HepG2 (cell line): ENCODE measurements around the gene POLR1H. TPM values are rescaled to one million over a fixed set of nuclear protein-coding genes. Genes with fewer than 3 reads are reported as not detected.

ENCODE experiments used
- BRD4 ChIP-seq: sonication (generic); formaldehyde crosslinking; IDR thresholded peaks from 2 replicates; pipeline ENCODE4 v1.4.0; 2020; ENCODE audit warnings: missing genetic modification reagents
- DDIT3 ChIP-seq: sonication (generic); formaldehyde crosslinking; IDR thresholded peaks from 2 replicates; pipeline ENCODE4 v1.4.0; 2020; ENCODE audit warnings: mild to moderate bottlenecking, missing genetic modification reagents
- MNT ChIP-seq: fragments of 450-650 bp; IDR thresholded peaks from 2 replicates; pipeline ENCODE4 v1.6.1; 2016
- NFYC ChIP-seq: IDR thresholded peaks from 2 replicates; pipeline ENCODE4 v1.6.1; 2016; ENCODE audit warnings: missing genetic modification reagents, missing compliant biosample characterization
- PHF20 ChIP-seq: sonication (generic); formaldehyde crosslinking; IDR thresholded peaks from 2 replicates; pipeline ENCODE4 v1.5.0; 2020; ENCODE audit warnings: mild to moderate bottlenecking, missing genetic modification reagents
- PRDM4 ChIP-seq: sonication (generic); formaldehyde crosslinking; IDR thresholded peaks from 2 replicates; pipeline ENCODE4 v1.9.0; 2021; ENCODE audit warnings: missing genetic modification reagents, borderline replicate concordance
- RARA ChIP-seq: IDR thresholded peaks from 2 replicates; pipeline ENCODE4 v1.6.1; 2016; ENCODE audit warnings: missing genetic modification reagents, missing compliant biosample characterization
- RBM22 ChIP-seq: fragments of 200-400 bp; formaldehyde crosslinking; optimal IDR thresholded peaks from 2 replicates; pipeline ENCODE3; 2017; ENCODE audit warnings: mild to moderate bottlenecking, low read length, moderate library complexity
- SMARCC2 ChIP-seq: fragments of 450-650 bp; IDR thresholded peaks from 2 replicates; pipeline ENCODE4 v1.6.1; 2017; ENCODE audit warnings: antibody characterized with exemption, mild to moderate bottlenecking
- SMARCE1 ChIP-seq: fragments of 450-650 bp; IDR thresholded peaks from 2 replicates; pipeline ENCODE4 v1.6.1; 2017; ENCODE audit warnings: borderline replicate concordance
- TARDBP ChIP-seq: sonication (generic); formaldehyde crosslinking; IDR thresholded peaks from 2 replicates; pipeline ENCODE4 v1.8.0; 2022; ENCODE audit warnings: mild to moderate bottlenecking, missing genetic modification reagents
- TMF1 ChIP-seq: sonication (generic); formaldehyde crosslinking; IDR thresholded peaks from 2 replicates; pipeline ENCODE4 v1.8.1; 2022; ENCODE audit warnings: low read depth, missing genetic modification reagents
- TRIM22 ChIP-seq: fragments of 450-650 bp; IDR thresholded peaks from 2 replicates; pipeline ENCODE4 v1.6.1; 2017
- ZNF232 ChIP-seq: sonication (generic); formaldehyde crosslinking; IDR thresholded peaks from 2 replicates; pipeline ENCODE4 v1.4.0; 2020; ENCODE audit warnings: missing genetic modification reagents, borderline replicate concordance
- ZNF335 ChIP-seq: sonication (generic); formaldehyde crosslinking; IDR thresholded peaks from 2 replicates; pipeline ENCODE4 v1.4.0; 2020; ENCODE audit warnings: missing genetic modification reagents
- ZNF354B ChIP-seq: sonication (generic); formaldehyde crosslinking; IDR thresholded peaks from 2 replicates; pipeline ENCODE4 v1.8.0; 2022; ENCODE audit warnings: mild to moderate bottlenecking, missing genetic modification reagents
- ZNF556 ChIP-seq: sonication (generic); formaldehyde crosslinking; IDR thresholded peaks from 2 replicates; pipeline ENCODE4 v1.4.0; 2020; ENCODE audit warnings: mild to moderate bottlenecking, missing genetic modification reagents, borderline replicate concordance
- ZNF614 ChIP-seq: IDR thresholded peaks from 2 replicates; pipeline ENCODE4 v1.6.1; 2018; ENCODE audit warnings: missing biosample characterization, missing genetic modification reagents, inconsistent platforms, borderline replicate concordance
- ZNF619 ChIP-seq: sonication (generic); formaldehyde crosslinking; IDR thresholded peaks from 2 replicates; pipeline ENCODE4 v1.4.0; 2020; ENCODE audit warnings: mild to moderate bottlenecking, missing genetic modification reagents
- ZNF703 ChIP-seq: sonication (generic); formaldehyde crosslinking; IDR thresholded peaks from 2 replicates; pipeline ENCODE4 v1.5.1; 2020; ENCODE audit warnings: missing genetic modification reagents, mild to moderate bottlenecking, moderate library complexity, borderline replicate concordance
- ZNF775 ChIP-seq: sonication (generic); formaldehyde crosslinking; IDR thresholded peaks from 2 replicates; pipeline ENCODE4 v1.4.0; 2020; ENCODE audit warnings: missing genetic modification reagents, mild to moderate bottlenecking, moderate library complexity, borderline replicate concordance
- ZNF891 ChIP-seq: sonication (generic); formaldehyde crosslinking; IDR thresholded peaks from 2 replicates; pipeline ENCODE4 v1.5.0; 2020; ENCODE audit warnings: mild to moderate bottlenecking, missing genetic modification reagents
- polyA plus RNA-seq, 8 experiments: library from polyadenylated mRNA; depleted of rRNA in 3 of 8; stranded (reverse) in 7 of 8; unstranded in 1 of 8; fragments of >200 nt; fragmentation: Illumina TruSeq in 4 of 8; extraction: Trizol in 4 of 8; gene quantifications; 2 replicates each; pipeline versions ENCODE4 v1.2.1 to v1.2.3, GENCODE V29; 2011 to 2016; ENCODE audit warnings: low read depth in 4 of 8, missing spikeins in 1 of 8, mixed read lengths in 1 of 8; ENCODE audit not compliant: insufficient read depth in 1 of 8
- total RNA-seq, 5 experiments: library from RNA; depleted of rRNA; stranded (reverse); fragments of >200 nt; fragmentation: Illumina TruSeq; extraction: Trizol; gene quantifications; 2 replicates each; pipeline ENCODE4 v1.2.3, GENCODE V29; 2016; ENCODE audit warnings: low read depth in 1 of 5
- TF ChIP-seq, protein P1 (sequence below): sonication (generic); formaldehyde crosslinking; IDR thresholded peaks from 2 replicates; pipeline ENCODE4 v1.4.0; 2020; ENCODE audit warnings: missing genetic modification reagents

Gene POLR1H
- total and polyA plus RNA-seq, 2 of the 13 experiments (the other 11 are each of a cell fraction or from before 2014, with no cell fraction given): 61.4 to 79.8 TPM

DNA sequence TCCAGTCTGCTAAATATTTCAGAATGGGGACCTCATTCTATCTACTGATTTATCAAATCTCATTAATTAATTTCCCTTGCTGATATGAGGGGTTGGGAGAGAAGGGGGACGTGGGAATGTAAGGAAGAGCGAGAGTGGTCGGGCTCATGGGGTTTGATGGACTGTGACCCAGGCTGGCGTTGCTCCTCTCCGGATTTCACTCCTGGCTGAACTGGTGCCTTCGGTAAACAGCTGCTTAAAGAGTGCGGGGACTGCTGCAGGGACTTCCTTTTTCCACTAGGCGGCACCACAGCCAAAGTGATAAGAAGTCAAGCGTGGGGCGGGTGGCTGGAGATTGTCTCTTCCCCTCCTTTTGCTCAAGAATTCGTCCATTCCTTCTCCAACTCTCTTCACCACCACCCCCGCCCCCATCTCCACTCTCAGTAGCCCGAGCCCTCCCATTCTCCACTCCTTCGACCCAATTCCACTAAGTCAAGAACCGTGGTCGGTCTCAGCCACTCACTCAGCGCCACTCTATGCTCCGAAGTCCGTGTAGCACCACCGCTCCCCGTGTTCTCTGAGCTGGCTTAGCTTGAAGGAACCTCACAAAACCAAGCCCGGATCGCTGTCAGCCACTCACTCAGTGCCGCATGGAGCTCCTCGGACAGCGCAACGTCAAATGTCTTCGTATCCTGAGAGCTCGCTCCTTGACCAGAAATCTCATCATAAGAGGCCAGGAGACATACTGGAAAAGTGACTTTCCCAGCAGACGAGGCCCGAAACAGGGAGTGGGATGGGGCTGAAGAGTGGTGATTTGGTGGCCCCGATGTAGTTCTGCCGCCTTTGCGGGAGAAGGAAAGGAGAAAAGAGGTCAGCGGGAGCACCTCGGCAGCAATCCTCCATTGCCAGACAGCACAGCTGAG lies 42.2 kb downstream of the POLR1H start (continued):
- TF ChIP-seq PRDM4 (CRISPR knock-in tag) (no peak), SMARCE1 (no peak), ZNF891 (peak; percentile 70; the same call in 1 of the 2 replicates), ZNF614 (CRISPR knock-in tag) (peak; percentile 65; the same call in 1 of the 2 replicates), ZNF619 (peak; percentile 72), ZNF775 (CRISPR knock-in tag) (no peak), ZNF335 (CRISPR knock-in tag) (no peak; the same call in 1 of the 2 replicates), ZNF556 (CRISPR knock-in tag) (0 out of 2 replicates have a peak, but pooled peaks have one; percentile 66), ZNF354B (CRISPR knock-in tag) (no peak), TARDBP (CRISPR knock-in tag) (peak; percentile 25; the same call in 1 of the 2 replicates), TRIM22 (no peak), RARA (CRISPR knock-in tag) (0 out of 2 replicates have a peak, but pooled peaks have one; percentile 46), RBM22 (no peak), ZNF232 (CRISPR knock-in tag) (no peak), SMARCC2 (no peak), PHF20 (CRISPR knock-in tag) (no peak), MNT (peak; percentile 5; the same call in 1 of the 2 replicates), NFYC (CRISPR knock-in tag) (no peak), TMF1 (no peak), BRD4 (CRISPR knock-in tag) (no peak), ZNF703 (no peak), DDIT3 (CRISPR knock-in tag) (no peak)
- TF ChIP-seq, protein P1, sequence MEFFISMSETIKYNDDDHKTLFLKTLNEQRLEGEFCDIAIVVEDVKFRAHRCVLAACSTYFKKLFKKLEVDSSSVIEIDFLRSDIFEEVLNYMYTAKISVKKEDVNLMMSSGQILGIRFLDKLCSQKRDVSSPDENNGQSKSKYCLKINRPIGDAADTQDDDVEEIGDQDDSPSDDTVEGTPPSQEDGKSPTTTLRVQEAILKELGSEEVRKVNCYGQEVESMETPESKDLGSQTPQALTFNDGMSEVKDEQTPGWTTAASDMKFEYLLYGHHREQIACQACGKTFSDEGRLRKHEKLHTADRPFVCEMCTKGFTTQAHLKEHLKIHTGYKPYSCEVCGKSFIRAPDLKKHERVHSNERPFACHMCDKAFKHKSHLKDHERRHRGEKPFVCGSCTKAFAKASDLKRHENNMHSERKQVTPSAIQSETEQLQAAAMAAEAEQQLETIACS: no peak
